Left ventricle myocardium inferior (tissue), 1 donor: Measurements from ENCODE around the gene COMMD9. TPM values are rescaled to one million over a fixed set of nuclear protein-coding genes. Genes with fewer than 3 reads are reported as not detected.

ENCODE experiments used
- DNase-seq: peaks from one replicate; pipeline ENCODE4 v3.0.0-alpha.2; 2020
- H3K27ac ChIP-seq: fragments of 200-600 bp; replicated peaks from 2 replicates; pipeline ENCODE4 v1.8.0; 2021
- H3K27me3 ChIP-seq: fragments of 200-600 bp; 2 replicates; pipeline ENCODE4 v1.8.0; 2021; ENCODE audit warnings: low read depth
- H3K36me3 ChIP-seq: fragments of 200-600 bp; 2 replicates; pipeline ENCODE4 v1.8.0; 2021
- H3K4me1 ChIP-seq: fragments of 200-600 bp; 2 replicates; pipeline ENCODE4 v1.8.0; 2021
- H3K4me3 ChIP-seq: fragments of 200-600 bp; 2 replicates; pipeline ENCODE4 v1.8.0; 2021; ENCODE audit warnings: mild to moderate bottlenecking, moderate library complexity
- H3K9me3 ChIP-seq: fragments of 200-600 bp; replicated peaks from 2 replicates; pipeline ENCODE4 v1.8.0; 2021
- CTCF ChIP-seq: fragments of 200-600 bp; IDR thresholded peaks from 2 replicates; pipeline ENCODE4 v1.8.0; 2021; ENCODE audit warnings: antibody characterized with exemption, mild to moderate bottlenecking, borderline replicate concordance
- intact Hi-C: fragments of 100-400 bp; cut with micrococcal nuclease; formaldehyde crosslinking; loops from one replicate; pipeline ENCODE4 v1.11.0; 2022
- total RNA-seq: library from RNA; stranded (reverse); fragmentation: NEBNext Ultra II Directional; extraction: Animal tissue kit (Norgen Biotek cat#: 25700); gene quantifications from one replicate; pipeline ENCODE4 v1.2.1, GENCODE V29; 2021
- donor health status: DM: no; HTN: yes; CAD: no; lungs with severe emphysema.

The COMMD9 gene
- total RNA-seq, 1 donor from 2014 or later: 58.0 TPM

GRCh38 chr11:36222831-36223635 lies 66.2 kb downstream of the COMMD9 start:
- TF ChIP-seq CTCF: no peak
- no peak for DNase-seq
- Histone ChIP-seq H3K27me3 (peaks cover 4% of the 10 kb centered on the region), H3K4me3 (no peak overlapping the region), H3K4me1 (no peaks in the 10 kb centered on the region), H3K27ac (no peak overlapping the region), H3K36me3 (no peaks in the 10 kb centered on the region), H3K9me3 (peaks cover 28% of the 10 kb centered on the region)
- intact Hi-C loops: no loop called here

Other genes with a start within 250 kb of the COMMD9 start
- gene PRR5L, start 6.9 kb upstream of the COMMD9 start, total RNA-seq: 1.3 TPM
- 12.9 TPM for gene TRAF6, start 220.8 kb upstream of the COMMD9 start, total RNA-seq